Transverse colon (tissue), 3 donors: ENCODE data around the gene TMEM52.

Experiments used
- CTCF ChIP-seq, 5 experiments: fragments of 200-600 bp in 3 of 5; fragments of 450-650 bp in 2 of 5; sonication (generic) in 3 of 5; IDR thresholded peaks; 1 replicate in 2 of 5; 2 replicates in 3 of 5; pipeline ENCODE4 v1.5.1; 2016 to 2017; ENCODE audit warnings: antibody characterized with exemption in 5 of 5, inconsistent platforms in 3 of 5, mild to moderate bottlenecking in 2 of 5, moderate library complexity in 1 of 5
- EP300 ChIP-seq: sonication (generic); formaldehyde crosslinking; IDR thresholded peaks from one replicate; pipeline ENCODE4 v1.6.1; 2017; ENCODE audit warnings: antibody characterized with exemption, low read depth
- POLR2A ChIP-seq: fragments of 450-650 bp; IDR thresholded peaks from one replicate; pipeline ENCODE4 v1.6.1; 2016; ENCODE audit warnings: antibody characterized with exemption, mild to moderate bottlenecking, moderate library complexity

DNA sequence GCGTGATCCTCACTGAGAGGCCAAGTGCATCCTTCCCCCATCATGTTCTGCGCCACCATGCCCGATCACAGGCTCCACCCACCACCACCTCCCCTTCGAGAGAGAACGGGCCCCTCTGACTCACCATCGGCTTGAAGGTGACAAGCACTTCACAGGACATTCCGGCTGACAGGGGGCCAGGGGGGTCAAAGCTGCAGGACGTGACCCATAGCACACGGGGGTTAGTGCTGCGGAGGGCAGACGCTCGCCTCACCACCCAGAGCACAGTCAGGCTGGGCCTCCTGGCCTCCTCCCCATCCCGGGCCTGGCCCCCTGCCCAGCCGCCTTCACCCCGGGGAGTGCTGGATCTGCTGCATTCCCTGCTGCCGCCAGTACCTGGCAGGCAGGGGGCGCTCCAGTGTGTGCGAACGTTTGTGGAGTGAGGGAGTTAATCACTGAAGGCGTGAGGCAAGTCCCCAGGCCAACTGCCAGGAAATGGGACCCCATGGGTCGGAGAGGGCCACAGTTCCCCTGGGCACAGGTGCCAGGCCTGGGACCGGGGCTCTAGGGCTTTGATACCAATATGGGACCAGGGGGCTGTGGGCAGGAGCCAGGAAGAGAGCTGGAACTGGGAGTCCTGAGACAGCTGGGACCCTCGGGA, 40.9 kb upstream of the TMEM52 start:
- TF ChIP-seq EP300, result no peak
- TF ChIP-seq CTCF (IDR thresholded peaks at IDR 0.05), result peak; percentile 61 to 79 (median 70)
- no peak for TF ChIP-seq POLR2A
